H1 (cell line): Measurements from ENCODE around the gene TSSC4. TPM values are rescaled to one million over a fixed set of nuclear protein-coding genes. Genes with fewer than 3 reads are reported as not detected.

Experiments used
- CTCF ChIA-PET: fragments of 300-600 bp; sonication (Branson Sonifier 250); formaldehyde crosslinking; loops from one replicate; lab custom pipeline; 2021; ENCODE audit not compliant: partially characterized antibody; lab: Charles Lee
- POLR2A ChIA-PET: fragments of 300-600 bp; sonication (Branson Sonifier 250); formaldehyde crosslinking; loops from one replicate; lab custom pipeline; 2021; ENCODE audit warnings: inconsistent platforms; ENCODE audit not compliant: partially characterized antibody; lab: Charles Lee
- DNase-seq, 2 experiments: peaks; one replicate each; pipeline versions ENCODE4 v3.0.0 to v3.0.0-alpha.2; 2010 to 2022; ENCODE audit warnings: low spot score in 2 of 2, low read depth in 1 of 2, mixed read lengths in 1 of 2
- FAIRE-seq: peaks from 2 replicates; lab custom pipeline; 2011; peaks lifted over from hg19 to GRCh38; lab: Jason Lieb, UNC
- H2AFZ ChIP-seq: 2 replicates; pipeline ENCODE4 v1.8.1; 2012; ENCODE audit warnings: low read length, inconsistent platforms
- H2AK5ac ChIP-seq: 2 replicates; pipeline ENCODE4 v1.6.1; 2013; ENCODE audit warnings: low read depth, low read length
- H2BK120ac ChIP-seq: replicated peaks from 2 replicates; pipeline ENCODE3; 2013; ENCODE audit warnings: low read depth, low read length, inconsistent platforms
- H2BK12ac ChIP-seq: 2 replicates; pipeline ENCODE4 v1.6.1; 2013; ENCODE audit warnings: low read depth, low read length
- H2BK15ac ChIP-seq: 2 replicates; pipeline ENCODE4 v1.6.1; 2013; ENCODE audit warnings: low read length
- H2BK20ac ChIP-seq: 2 replicates; pipeline ENCODE4 v1.6.1; 2013; ENCODE audit warnings: low read length
- H2BK5ac ChIP-seq: 2 replicates; pipeline ENCODE4 v1.6.1; 2013; ENCODE audit warnings: low read depth, low read length
- H3K14ac ChIP-seq: 2 replicates; pipeline ENCODE4 v1.6.1; 2013; ENCODE audit warnings: inconsistent platforms; ENCODE audit not compliant: insufficient read length
- H3K18ac ChIP-seq: 2 replicates; pipeline ENCODE4 v1.6.1; 2013; ENCODE audit warnings: low read length; ENCODE audit errors: extremely low read depth
- H3K23ac ChIP-seq: 2 replicates; pipeline ENCODE4 v1.6.1; 2013; ENCODE audit warnings: inconsistent platforms; ENCODE audit not compliant: insufficient read length
- H3K23me2 ChIP-seq: 2 replicates; pipeline ENCODE4 v1.6.1; 2013; ENCODE audit warnings: low read depth, low read length
- H3K27ac ChIP-seq: 2 replicates; pipeline ENCODE4 v1.6.1; 2011; ENCODE audit warnings: low read depth, low read length, inconsistent platforms
- H3K27me3 ChIP-seq, 4 experiments: replicated peaks in 1 of 4; 1 replicate in 1 of 4; 2 replicates in 3 of 4; pipeline versions ENCODE4 v1.6.1 to v1.8.1; 2011 to 2013; ENCODE audit warnings: low read length in 3 of 4, mild to moderate bottlenecking in 3 of 4, inconsistent platforms in 2 of 4, mixed read lengths in 2 of 4, moderate library complexity in 1 of 4; ENCODE audit not compliant: control insufficient read depth in 3 of 4, insufficient read depth in 3 of 4; ENCODE audit errors: extremely low read depth in 1 of 4
- H3K36me3 ChIP-seq, 4 experiments: 2 replicates each; pipeline versions ENCODE4 v1.6.1 to v1.8.1; 2011 to 2013; ENCODE audit warnings: mild to moderate bottlenecking in 4 of 4, low read length in 3 of 4, moderate library complexity in 2 of 4, control low read depth in 1 of 4, inconsistent platforms in 1 of 4; ENCODE audit not compliant: insufficient read depth in 4 of 4, control insufficient read depth in 2 of 4
- H3K4ac ChIP-seq: replicated peaks from 2 replicates; pipeline ENCODE3; 2013; ENCODE audit warnings: low read length, low read depth, mixed read lengths, inconsistent platforms; ENCODE audit not compliant: insufficient read length
- H3K4me1 ChIP-seq, 4 experiments: replicated peaks in 1 of 4; 1 replicate in 1 of 4; 2 replicates in 3 of 4; pipeline versions ENCODE4 v1.6.1 to v1.8.1; 2011 to 2013; ENCODE audit warnings: low read length in 3 of 4, inconsistent platforms in 2 of 4, mixed read lengths in 1 of 4; ENCODE audit not compliant: insufficient read depth in 4 of 4, control insufficient read depth in 3 of 4
- H3K4me2 ChIP-seq, 2 experiments: 2 replicates each; pipeline versions ENCODE4 v1.6.1 to v1.8.1; 2011 to 2013; ENCODE audit warnings: low read depth in 2 of 2, low read length in 2 of 2, control low read depth in 1 of 2, inconsistent platforms in 1 of 2, mild to moderate bottlenecking in 1 of 2; ENCODE audit not compliant: insufficient read depth in 1 of 2
- H3K4me3 ChIP-seq, 4 experiments: fragments of 200-600, 300-600 bp in 1 of 4; sonication (generic), shearing (Covaris generic), sonication (Bioruptor Twin) in 1 of 4; 2 replicates each; pipeline versions ENCODE4 v1.5.1 to v1.8.1; 2011 to 2016; ENCODE audit warnings: low read length in 4 of 4, low read depth in 3 of 4, control low read depth in 2 of 4, inconsistent platforms in 2 of 4, mild to moderate bottlenecking in 2 of 4, mixed read lengths in 1 of 4, moderate library complexity in 1 of 4; ENCODE audit not compliant: insufficient read depth in 2 of 4; ENCODE audit errors: extremely low read depth in 1 of 4
- H3K56ac ChIP-seq: replicated peaks from 2 replicates; pipeline ENCODE3; 2013; ENCODE audit warnings: low read depth, mild to moderate bottlenecking, mixed read lengths, low read length, inconsistent platforms; ENCODE audit not compliant: insufficient read length
- H3K79me1 ChIP-seq: 2 replicates; pipeline ENCODE4 v1.6.1; 2013; ENCODE audit warnings: low read depth, low read length, control low read depth
- H3K79me2 ChIP-seq, 2 experiments: 2 replicates each; pipeline versions ENCODE4 v1.6.1 to v1.8.1; 2012 to 2013; ENCODE audit warnings: low read length in 2 of 2, mild to moderate bottlenecking in 2 of 2, inconsistent platforms in 1 of 2; ENCODE audit not compliant: insufficient read depth in 2 of 2, control insufficient read depth in 1 of 2
- H3K9ac ChIP-seq, 4 experiments: replicated peaks in 1 of 4; 1 replicate in 1 of 4; 2 replicates in 3 of 4; pipeline versions ENCODE4 v1.6.1 to v1.8.1; 2011 to 2013; ENCODE audit warnings: low read depth in 3 of 4, low read length in 3 of 4, control low read depth in 2 of 4, mild to moderate bottlenecking in 2 of 4, moderate library complexity in 2 of 4, inconsistent platforms in 1 of 4; ENCODE audit errors: extremely low read depth in 1 of 4
- H3K9me3 ChIP-seq, 2 experiments: 2 replicates each; pipeline versions ENCODE4 v1.6.1 to v1.8.1; 2012 to 2013; ENCODE audit warnings: mild to moderate bottlenecking in 2 of 2, moderate library complexity in 2 of 2, control low read depth in 1 of 2, inconsistent platforms in 1 of 2, low read depth in 1 of 2, low read length in 1 of 2, mixed read lengths in 1 of 2; ENCODE audit not compliant: insufficient read depth in 2 of 2
- H4K20me1 ChIP-seq, 2 experiments: replicated peaks in 1 of 2; 2 replicates each; pipeline versions ENCODE3 to v1.8.1; 2011 to 2013; ENCODE audit warnings: inconsistent platforms in 2 of 2, low read length in 2 of 2, mild to moderate bottlenecking in 1 of 2; ENCODE audit not compliant: insufficient read depth in 2 of 2, control insufficient read depth in 1 of 2
- H4K5ac ChIP-seq: 2 replicates; pipeline ENCODE4 v1.6.1; 2013; ENCODE audit warnings: low read length, low read depth, mixed read lengths, inconsistent platforms; ENCODE audit not compliant: insufficient read length
- H4K8ac ChIP-seq: 2 replicates; pipeline ENCODE4 v1.8.0; 2013; ENCODE audit warnings: mild to moderate bottlenecking, moderate library complexity, low read length, inconsistent platforms; ENCODE audit not compliant: insufficient read depth; ENCODE audit errors: extremely low read depth
- H4K91ac ChIP-seq: replicated peaks from 2 replicates; pipeline ENCODE3; 2013; ENCODE audit warnings: low read length, mixed read lengths, inconsistent platforms; ENCODE audit not compliant: insufficient read length
- CEBPB ChIP-seq: IDR thresholded peaks from 2 replicates; pipeline ENCODE4 v1.6.1; 2012; ENCODE audit warnings: low read depth, low read length
- EGR1 ChIP-seq: IDR thresholded peaks from 2 replicates; pipeline ENCODE4 v1.6.1; 2011; ENCODE audit warnings: low read depth, low read length, borderline replicate concordance
- KDM1A ChIP-seq: fragments of 200-600, 300-600 bp; sonication (generic); IDR thresholded peaks from 2 replicates; pipeline ENCODE4 v1.7.1; 2016; ENCODE audit warnings: mild to moderate bottlenecking, low read length, borderline replicate concordance
- SAP30 ChIP-seq: fragments of 300-600 bp; sonication (generic); IDR thresholded peaks from 2 replicates; pipeline ENCODE4 v1.7.1; 2012; ENCODE audit warnings: low read length, moderate library complexity, mild to moderate bottlenecking, inconsistent platforms; ENCODE audit not compliant: insufficient read depth, insufficient replicate concordance
- TAF1 ChIP-seq: IDR thresholded peaks from 2 replicates; pipeline ENCODE4 v1.6.1; 2011; ENCODE audit warnings: mild to moderate bottlenecking, low read depth, low read length
- WGBS, 2 experiments: shearing (Covaris generic) in 1 of 2; methylation state at CpG; one replicate each; pipeline versions ENCODE4 v1.1.6 to v1.1.7; 2013 to 2015; ENCODE audit warnings: low lambda C conversion rate in 2 of 2, mixed read lengths in 2 of 2, inconsistent platforms in 1 of 2, low coverage in 1 of 2, missing lambda C conversion rate in 1 of 2; ENCODE audit not compliant: insufficient replicate concordance in 2 of 2, insufficient coverage in 1 of 2, insufficient read length in 1 of 2; ENCODE audit errors: extremely low coverage in 1 of 2, missing lambda C conversion rate in 1 of 2; 5-methylcytosine and 5-hydroxymethylcytosine counted together
- polyA plus RNA-seq, 7 experiments: library from polyadenylated mRNA; depleted of rRNA in 3 of 7; stranded (reverse) in 5 of 7; unstranded in 2 of 7; fragments of >200 nt in 5 of 7; fragments of 200-250 nt in 2 of 7; gene quantifications; 1 replicate in 5 of 7; 2 replicates in 1 of 7; 4 replicates in 1 of 7; pipeline versions ENCODE4 v1.2.1 to v1.2.3, GENCODE V29; 2011 to 2013; ENCODE audit warnings: missing spikeins in 2 of 7, mixed read lengths in 2 of 7
- total RNA-seq: library from RNA; stranded (reverse); fragmentation: NEBNext Ultra II Directional; extraction: Animal tissue kit (Norgen Biotek cat#: 25700); gene quantifications from 2 replicates; pipeline ENCODE4 v1.2.1, GENCODE V29; 2021
- TF ChIP-seq, protein P1 (sequence below): IDR thresholded peaks from 2 replicates; pipeline ENCODE4 v1.6.1; 2012; ENCODE audit warnings: inconsistent platforms

TSSC4 gene
- total and polyA plus RNA-seq, 2 of the 8 experiments (the other 6 are each of a cell fraction or from before 2014, with no cell fraction given): 34.0 to 39.3 TPM

DNA sequence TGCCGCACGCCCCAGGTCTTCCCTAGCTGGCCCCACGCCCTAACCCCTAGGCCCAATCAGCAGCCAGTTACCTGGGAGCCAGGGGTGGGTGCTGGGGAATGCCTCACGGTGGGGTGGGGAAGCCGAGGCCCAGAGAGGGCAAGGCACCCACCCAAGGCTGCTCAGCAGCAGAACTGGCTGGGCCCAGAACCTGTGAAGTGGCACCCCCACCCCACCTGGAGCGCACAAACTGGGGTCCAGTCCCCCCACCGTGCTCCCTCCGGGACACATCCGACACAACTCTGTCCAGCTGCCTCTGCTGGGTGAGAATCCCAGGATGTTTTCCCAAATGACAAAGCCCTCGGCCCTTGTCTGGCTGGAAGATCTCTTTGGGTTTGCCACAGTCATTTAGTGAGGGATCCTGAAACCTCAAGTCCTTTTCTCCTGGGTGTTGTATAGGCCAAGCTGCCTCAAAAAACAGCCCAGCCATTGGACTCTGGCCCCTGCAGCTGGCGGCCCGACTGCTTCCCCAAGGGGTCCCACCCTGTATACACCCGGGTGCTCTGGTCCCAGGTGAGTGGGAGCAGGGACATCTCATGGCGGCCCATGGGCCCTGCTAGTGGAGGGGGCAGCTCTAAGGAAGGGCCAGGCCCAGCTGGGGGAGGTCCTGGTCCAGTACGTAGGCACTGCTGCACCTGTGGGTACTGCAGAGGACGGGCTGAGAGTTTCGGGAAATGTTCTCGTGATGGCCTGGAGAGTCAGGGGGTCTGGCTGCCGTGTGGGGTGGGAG, 20.9 kb downstream of the TSSC4 start:
- Histone ChIP-seq H3K23me2 (no peaks in the 10 kb centered on the region), H4K91ac (peak overlapping the region; percentile 95), H3K79me1 (no peaks in the 10 kb centered on the region), H2BK12ac (0 out of 2 replicates have a peak overlapping the region, but pooled peaks have one; percentile 71), H3K56ac (no peak overlapping the region), H3K23ac (no peak overlapping the region), H3K18ac (no peak overlapping the region), H3K79me2 (no peaks in the 10 kb centered on the region), H4K20me1 (no peaks in the 10 kb centered on the region), H2BK20ac (no peak overlapping the region), H4K8ac (peak overlapping the region; percentile 93), H3K36me3 (no peaks in the 10 kb centered on the region), H2BK15ac (no peak overlapping the region), H3K14ac (no peak overlapping the region)
- POLR2A ChIA-PET: interaction anchor here (0.9 to 4.3 kb wide), 6 partner anchors 16 to 464 kb away, joined by 3 to 17 read pairs (median 8); partner anchors contain the start of genes CDKN1C and TSSC4
- DNase-seq: no peak
- TF ChIP-seq KDM1A (0 out of 2 replicates have a peak, but pooled peaks have one; percentile 42), SAP30 (no peak), CEBPB (no peak), TAF1 (no peak), EGR1 (no peak)
- TF ChIP-seq, protein P1, sequence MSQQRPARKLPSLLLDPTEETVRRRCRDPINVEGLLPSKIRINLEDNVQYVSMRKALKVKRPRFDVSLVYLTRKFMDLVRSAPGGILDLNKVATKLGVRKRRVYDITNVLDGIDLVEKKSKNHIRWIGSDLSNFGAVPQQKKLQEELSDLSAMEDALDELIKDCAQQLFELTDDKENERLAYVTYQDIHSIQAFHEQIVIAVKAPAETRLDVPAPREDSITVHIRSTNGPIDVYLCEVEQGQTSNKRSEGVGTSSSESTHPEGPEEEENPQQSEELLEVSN: no peak
- TF ChIP-seq, all 59 proteins: peak for 1
- FAIRE-seq: no peak
- H3K9ac ChIP-seq: no peak overlapping the region
- H3K4me2 ChIP-seq: no peak overlapping the region
- no peak overlapping the region for H2BK120ac ChIP-seq
- 88% methylated on average over 15 of the region's 19 CpGs; no CpG with 5 or more reads in 1 of the 2 experiments for WGBS, 2 experiments
- CTCF ChIA-PET: interaction anchor here (0.6 to 11.5 kb wide), 46 partner anchors 9 to 503 kb away, joined by 3 to 359 read pairs (median 5); partner anchors contain the start of genes C11orf21, TSPAN32 and TSSC4
- H3K4me3 ChIP-seq: no peak overlapping the region
- peaks cover 0 to 6% (median 0%) of the 10 kb centered on the region in 4 experiments; a peak in 2 of 7 replicates for H3K27me3 ChIP-seq
- no peak overlapping the region for H4K5ac ChIP-seq
- no peak overlapping the region for H3K4ac ChIP-seq
- peaks cover 0 to 5% (median under 1%) of the 10 kb centered on the region in 4 experiments; a peak in 2 of 7 replicates for H3K4me1 ChIP-seq
- H2BK5ac ChIP-seq: peak overlapping the region; percentile 73; the same call in 1 of the 2 replicates
- H3K9me3 ChIP-seq: no peaks in the 10 kb centered on the region
- no peak overlapping the region for H3K27ac ChIP-seq
- H2AK5ac ChIP-seq: no peak overlapping the region
- H2AFZ ChIP-seq: no peak overlapping the region
